Stimulated activated CD4-positive, alpha-beta T cell treated with anti-CD3 and anti-CD28 coated beads, TNF-alpha, amount 100 ng/mL, for 4 hours (primary cell): Measurements from ENCODE around the gene NR4A1.

Experiments used
- DNase-seq, 3 experiments: peaks; one replicate each; pipeline ENCODE4 v3.0.0-alpha.2; 2020; ENCODE audit warnings: low read depth in 3 of 3

The NR4A1 gene

DNA sequence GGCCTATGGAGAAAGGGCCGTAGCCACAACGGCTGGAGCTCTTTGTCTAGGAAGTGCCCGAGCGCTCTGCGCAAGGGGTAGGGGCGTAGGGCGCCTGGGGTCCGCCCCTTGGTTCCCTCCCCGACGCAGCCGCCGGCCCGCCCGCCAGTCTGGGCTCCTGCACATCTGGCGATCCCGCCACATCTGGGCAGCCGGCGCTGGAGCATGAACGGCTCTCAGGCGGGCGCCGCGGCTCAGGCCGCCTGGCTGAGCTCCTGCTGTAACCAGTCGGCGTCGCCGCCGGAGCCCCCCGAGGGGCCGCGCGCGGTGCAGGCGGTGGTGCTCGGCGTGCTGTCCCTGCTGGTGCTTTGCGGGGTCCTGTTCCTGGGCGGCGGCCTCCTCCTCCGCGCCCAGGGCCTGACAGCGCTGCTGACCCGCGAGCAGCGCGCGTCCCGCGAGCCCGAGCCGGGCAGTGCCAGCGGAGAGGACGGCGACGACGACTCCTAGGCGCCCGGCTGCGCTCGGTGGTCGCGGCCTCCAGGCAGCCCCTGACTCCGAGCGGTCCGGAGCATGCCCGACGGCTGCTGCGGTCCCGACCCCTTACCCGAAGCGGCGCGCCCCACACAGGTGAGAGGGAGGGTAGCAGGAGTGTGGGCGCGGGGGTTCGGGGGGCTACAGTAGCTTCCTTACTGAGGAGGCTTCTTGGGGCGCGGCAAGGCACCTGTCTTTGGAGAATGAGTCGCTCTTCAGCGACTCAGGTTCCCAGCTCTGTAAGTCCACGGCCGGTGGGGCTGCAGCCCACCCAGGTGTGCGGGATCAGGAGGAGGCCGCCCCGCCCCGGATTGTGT is 28.5 kb downstream of the NR4A1 start, which contains the start of gene SMIM41:
Gene SMIM41, plus strand, starts transcription at position 129 of the 827 bp plus-strand sequence. Its CDS starts 76 bp downstream, at position 205.
- no peak for DNase-seq

DNA sequence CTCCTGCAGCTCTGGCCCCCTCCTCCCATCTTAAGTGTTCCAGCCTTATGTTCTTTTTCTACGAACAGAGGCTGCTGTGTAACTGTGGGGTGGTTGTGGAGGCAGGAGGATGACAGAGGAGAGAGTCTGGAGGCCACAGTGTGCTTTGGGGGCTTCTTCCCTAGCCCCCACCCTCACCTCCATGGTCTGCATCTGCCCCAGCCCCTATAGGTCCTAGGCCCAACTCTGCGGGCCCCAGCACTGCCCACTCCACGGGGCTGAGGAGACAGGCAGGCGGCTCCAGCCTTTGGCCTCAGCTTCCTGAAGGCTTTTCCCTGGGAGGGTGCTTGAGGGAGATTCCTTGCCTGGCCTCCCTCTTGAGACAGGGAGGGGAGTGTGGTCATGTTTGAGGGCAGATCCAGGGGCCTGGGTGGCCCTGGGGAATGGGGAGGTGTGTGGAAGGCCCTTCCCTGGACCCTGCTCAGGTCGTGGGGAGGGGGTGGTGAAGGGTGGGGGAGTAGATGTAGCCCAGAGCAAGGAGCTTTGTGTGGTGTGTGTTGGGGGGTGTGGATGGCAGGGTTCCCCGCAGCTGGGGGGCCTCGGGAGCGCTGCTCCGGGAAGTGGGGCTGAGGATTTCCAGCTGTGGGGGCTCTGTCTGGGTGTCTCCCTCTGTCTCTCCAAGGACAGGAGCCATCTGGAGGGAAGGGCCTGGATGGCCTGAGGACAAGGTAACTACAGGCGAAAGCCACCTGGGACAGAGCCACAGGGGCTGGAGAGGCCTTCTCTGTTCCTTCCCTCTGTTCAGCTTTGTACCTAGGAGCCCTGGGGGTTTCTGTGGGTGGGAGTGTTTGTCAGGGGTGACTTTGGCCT is 29.4 kb downstream of the NR4A1 start:
- DNase-seq = no peak

DNA sequence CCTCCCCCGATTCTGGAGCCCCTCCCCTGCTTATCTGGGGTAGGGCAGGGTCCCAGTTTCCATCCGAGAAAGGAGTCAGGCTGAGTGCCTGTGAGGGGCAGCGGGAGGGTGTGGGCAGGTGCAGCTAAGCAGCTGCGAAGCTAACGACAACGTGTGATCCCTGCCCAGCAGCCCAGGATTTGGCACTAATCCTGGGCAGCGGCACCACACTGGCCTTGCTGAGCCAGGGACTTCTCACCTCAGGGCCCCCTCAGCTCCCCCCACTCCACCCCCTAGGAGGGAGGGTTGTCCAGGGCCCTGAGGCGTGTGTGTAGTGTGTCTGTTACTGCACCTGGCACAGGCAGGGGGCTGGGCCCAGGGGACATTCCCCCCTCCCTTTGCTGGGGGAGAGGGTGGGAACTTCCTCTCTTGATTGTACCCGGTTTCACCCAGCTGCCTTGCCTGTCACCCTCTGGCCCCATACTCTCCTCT is 30.1 kb downstream of the NR4A1 start:
- no peak for DNase-seq

DNA sequence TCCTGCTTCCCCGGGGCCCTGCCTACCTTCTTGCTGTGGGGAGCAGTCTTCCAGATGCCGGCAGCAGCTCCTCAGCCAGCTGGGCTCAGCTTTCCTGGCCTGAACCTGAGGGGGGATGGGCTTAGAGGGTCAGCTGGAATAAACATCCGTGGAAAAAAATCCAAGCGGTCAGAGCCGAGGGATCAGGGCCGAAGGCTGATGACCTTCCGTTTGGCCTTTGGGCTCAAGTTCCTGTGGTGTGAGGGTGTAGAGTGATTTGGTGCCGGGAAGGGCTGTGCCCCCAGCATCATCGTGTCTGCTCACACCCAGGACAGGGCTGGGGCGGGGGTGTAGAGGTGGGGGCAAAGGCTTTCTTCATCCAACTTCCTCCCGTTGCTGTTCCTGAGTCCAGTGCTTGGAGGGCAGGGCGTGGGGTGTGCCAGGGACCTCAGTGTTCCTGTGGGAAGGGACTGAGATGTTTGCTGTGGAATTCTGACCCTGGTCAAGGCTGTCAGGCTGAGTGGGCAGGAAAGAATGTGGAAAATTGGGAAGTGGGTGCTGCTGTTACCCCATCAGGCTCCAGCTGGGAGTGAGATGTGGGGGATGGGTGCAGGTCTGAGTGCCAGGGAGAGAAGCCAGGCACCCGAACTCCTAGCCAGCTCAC is 30.9 kb downstream of the NR4A1 start:
- DNase-seq = no peak

DNA sequence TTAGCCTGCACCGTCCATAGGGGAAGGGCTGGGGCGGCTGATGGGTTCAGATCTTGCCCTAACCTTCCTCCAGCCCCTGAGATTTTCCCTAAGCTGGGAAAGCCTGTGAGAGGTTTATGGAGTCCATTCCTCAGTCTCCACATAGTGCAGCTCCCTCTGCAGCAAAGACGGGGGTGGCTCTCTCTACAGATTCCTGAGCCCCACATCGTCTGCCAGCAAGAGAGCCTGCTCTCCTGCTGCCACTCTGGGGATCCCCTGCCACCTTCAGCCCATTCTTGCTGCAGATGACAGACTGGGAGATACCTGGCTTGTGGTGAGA is 31.4 kb downstream of the NR4A1 start:
- no peak for DNase-seq

DNA sequence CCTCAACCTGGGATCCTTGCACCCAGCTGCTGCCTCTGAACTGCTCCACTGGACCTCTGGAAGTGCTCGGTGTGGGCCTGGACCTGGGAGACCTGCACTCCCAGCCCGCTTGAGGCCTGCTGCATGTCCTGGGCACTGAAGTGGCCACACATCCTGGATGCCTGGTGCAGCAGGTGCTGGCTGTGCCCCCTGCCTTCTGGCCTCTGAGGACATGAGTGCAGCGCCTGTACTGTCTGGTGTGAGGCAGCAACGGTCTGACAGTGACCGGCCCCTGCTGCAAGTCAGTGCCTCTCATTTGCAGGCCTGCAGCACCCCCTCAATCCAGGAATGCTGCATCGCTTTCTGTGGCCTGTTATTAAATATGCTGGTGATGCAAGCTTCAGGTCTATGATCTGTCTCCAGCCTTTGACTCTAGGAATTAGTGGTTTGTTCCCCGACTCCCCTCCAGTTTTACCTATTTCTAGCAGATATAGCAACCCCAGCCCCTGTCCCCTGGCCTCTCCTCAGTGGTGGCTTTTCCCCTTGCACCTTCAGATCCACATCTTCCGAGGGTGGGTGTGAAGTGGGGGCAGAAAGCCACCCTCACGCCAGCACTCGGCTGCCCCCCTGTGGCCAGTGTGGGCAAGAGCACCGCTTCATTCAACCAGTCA is 31.9 kb downstream of the NR4A1 start:
- DNase-seq = peak; percentile 55 to 58 (median 55)

DNA sequence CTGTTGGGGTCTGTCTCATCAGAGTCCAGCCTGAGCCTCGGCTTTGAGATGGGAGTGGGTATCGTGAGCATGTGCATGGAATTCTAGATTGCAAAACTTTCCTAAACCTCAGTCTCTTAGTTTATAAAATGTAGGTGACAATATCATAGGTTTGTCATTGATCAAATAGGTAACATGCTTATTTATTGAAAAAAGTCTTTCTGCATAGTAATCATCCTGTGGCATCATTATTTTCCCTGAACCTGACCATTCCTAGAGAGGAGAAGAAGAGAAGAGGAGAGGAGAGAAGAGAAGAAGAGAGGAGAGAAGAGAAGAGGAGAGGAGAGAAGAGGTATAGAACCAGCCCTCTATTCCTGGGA is 32.4 kb downstream of the NR4A1 start:
- no peak for DNase-seq

DNA sequence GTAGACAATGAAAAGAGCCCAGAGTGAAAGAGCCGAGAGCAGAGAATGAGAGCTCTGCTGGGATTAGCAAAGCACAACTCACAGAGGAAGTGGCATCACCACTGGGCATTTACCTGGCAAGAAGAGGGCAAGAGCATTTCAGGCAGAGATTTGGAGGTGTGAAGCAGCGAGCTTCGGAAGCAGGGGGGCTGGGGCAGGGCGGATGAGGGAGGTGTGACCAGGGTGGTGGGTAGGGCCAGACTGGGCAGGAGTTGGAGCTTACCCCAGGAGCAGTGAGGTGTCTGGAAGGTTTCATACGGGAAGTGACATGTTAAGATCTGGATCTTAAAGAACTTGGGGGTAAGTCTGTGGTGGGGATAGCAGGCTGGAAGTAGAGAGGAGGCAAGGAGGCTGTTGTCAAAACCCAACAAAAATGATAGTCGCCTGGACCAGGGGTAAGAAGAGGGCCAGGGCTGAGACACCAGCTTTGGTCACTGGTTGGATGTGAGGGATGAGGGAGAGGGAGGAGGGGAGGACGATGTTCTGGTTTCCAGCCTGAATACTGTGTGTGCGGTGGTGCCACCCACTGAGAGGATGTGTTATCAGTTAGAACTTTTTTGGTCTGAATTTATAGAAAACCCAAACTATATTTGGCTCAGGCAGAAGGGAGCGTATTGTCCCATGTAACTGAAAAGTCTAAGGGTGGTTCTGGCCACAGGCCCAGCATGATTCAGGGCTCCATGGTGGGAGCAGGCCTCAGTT is 33.4 kb downstream of the NR4A1 start:
- DNase-seq = no peak

DNA sequence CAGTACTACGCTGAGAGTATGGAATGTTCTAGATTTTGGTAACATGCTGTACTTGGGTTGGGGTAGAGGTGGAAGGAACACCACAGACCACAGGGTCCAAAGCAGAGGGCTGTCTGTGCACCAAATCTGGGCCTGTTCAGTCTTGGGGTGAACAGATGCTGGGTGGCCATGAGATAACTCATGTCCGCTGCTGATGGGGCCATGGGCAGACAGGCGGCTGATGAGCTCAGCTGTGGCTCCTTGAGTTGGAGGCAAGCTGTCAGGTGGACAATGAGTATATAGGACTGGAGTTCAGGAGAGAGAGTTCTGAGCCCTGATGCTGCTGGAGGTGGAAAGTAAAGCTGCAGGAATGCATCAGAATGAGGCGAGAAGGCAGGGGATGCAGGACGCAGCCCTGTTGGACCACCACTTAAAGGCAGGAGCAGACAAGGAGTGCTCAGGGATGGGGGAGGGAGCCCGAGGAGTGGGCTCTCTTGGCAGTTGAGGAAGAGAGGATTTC is 34.5 kb downstream of the NR4A1 start:
- DNase-seq = no peak

DNA sequence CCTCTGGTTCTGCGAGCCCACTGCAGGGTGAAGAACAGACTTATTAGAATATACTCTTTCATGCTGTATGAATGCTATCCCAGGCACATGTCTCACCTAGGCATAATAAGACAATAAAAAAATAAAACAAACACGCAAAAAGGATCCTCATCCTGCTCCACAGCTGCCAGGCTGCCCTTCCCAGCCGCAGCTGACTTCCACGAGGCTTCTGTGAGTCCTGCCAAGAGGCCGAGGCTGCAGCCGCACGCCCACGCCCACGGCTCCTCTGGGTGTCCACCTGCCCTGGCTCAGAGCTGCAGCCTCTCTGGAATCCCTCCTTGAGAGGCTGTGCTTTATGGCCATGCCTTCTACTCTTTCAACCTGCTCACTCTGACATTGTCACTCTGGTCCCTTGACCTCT is 35.1 kb downstream of the NR4A1 start:
- DNase-seq = no peak

DNA sequence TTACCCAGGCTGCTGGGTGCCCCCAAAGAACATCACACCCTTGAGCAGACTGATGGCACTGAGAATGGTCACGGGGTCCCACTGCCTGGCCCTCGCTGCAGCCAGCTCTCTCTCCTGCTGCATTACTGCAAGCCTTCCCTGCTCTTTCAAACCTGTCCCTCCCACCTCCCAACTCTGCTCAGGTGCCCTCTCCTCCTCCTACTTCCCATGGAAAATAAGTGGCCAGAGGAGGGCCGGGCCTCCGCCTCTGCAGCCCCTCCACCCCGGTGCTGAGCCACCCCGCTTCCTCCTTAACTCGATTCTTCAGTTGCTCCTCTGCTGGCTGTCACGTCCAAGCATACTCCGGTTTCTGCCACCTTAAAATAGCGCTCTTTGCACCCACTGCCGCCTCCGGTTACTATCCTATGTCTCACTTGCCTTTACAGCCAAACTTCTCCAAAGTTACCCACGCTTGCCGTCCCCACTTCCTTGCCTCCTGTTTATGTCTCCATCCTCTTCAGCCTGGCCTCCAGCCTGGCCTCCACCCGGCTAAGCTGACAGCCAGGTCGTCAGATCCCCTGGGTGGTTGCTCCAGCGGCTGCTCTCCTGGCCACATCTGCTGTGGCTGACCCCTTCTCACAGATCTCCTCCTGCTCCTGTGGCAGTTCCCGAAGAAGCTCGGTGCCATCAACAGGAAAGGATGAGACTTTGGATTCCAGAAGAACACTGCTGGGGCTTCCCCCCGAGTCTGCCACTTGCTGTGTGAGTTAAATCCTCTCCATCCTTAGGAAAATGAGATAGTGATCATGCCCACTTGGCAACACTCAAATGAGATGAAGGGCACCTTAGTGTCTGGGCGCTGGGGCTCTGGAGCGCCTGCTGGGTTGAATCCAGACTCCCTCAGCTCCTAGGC is 35.9 kb downstream of the NR4A1 start:
- no peak for DNase-seq

DNA sequence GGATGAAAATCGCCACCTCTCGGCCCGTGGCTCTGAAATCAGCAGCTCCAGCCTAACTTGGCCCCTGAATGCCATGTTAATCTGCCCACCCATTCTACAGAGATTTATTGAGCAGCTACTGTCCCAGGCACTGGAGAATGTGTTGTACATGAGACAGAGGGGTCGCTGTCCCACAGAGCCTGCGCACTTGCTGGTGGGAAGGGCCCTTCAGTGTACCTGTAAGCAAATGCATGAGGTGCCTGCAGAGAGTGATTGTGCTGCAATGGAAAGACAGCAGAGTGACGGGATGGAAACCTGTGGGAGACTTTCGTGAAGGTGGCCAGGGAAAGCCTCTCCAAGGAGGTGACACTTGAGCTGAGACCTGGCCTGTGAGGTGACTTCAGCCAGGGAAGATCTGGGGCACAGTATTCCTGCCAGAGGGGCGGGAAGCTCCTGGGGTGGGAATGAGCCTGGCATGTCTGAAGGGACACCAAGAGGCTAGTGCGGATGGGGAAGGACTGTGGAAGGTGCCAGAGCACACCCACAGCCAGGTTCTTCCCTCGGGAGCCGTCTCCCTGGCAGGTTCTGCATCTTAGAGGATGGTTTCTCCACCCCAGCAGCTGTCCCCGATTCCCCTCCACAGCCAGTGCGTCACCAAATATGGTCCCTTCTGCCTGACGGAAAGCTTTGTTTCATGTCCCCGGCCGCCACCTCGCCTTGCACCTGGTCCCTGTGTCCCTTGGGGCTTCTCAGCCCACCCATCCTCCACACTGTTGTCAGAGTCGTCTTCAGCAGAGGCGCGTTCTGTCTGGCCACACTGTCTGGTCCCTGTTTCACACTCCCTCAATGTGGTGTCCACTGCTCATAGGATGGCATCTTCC is 36.9 kb downstream of the NR4A1 start:
- DNase-seq = no peak

DNA sequence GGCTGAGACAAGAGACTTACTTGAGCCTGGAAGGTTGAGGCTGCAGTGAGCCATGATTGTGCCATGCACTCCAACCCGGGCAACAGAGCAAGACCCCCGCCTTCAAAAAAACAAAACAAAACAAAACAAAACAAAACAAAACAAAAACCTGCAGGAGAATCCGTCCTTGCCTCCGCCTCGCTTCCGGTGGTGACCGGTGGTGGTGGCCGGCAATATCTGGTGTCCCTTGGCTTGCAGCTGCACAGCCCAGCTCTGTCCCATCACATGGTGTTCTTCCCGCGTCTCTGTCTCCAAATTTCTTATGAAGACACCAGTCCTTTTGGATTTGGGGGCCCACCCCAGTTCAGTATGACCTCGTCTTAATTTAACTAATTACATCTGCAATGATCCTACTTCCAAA is 38.2 kb downstream of the NR4A1 start:
- no peak for DNase-seq

DNA sequence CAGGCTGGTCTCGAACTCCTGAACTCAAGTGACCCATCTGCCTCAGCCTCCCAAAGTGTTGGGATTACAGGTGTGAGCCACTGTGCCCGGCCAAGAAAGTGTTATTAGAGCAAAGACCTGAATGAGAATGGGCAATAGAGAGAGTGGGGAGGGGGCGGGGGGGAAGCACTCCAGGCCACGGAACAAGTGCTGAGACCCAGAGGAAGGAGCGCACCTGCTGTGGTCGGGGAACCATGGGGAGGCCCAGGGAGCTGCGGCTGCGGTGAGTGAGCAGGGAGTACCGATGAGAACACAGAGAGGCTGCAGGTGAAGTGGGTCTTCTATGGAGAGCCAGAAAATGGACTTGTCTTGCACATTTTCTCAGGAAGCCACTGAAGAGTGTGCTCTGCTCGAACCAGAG is 39.0 kb downstream of the NR4A1 start:
- DNase-seq = no peak

DNA sequence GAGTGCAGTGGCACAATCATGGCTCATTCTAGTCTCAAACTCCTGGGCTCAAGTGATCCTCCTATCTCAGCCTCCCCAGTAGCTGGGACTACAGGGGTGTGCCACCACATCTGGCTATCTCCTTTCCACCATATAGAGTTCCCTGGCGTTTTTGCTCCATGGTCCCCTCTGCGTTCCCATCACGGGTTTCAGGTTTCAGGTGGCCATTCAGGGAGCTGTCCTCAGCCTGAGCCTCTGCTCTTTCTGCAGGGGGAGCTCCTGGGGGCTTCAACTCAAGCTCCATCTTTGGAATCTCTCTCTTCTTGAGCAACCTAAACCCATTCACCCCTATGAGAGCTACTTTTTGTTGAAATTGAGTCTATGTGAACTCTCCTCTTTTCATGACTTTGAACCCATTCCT is 39.8 kb downstream of the NR4A1 start:
- no peak for DNase-seq

DNA sequence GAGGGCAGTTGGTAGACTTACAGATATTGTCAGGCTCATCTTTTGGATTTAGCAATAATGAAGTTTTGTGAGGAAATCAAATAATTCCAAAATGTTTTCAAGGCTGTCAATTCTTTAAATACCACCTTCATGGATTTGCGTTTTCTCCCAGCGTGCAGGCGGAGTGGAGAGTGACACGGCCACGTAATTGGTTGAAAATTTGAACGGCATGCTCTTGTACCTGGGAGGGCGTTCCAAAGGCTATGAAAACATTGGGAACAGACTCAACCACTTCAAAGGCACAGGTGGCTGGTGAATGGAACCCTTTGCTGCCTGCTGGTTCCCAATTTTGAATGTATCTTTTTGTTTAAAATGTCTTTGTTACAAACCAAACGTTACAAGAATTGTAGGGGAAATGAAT is 40.6 kb downstream of the NR4A1 start:
- DNase-seq = no peak

DNA sequence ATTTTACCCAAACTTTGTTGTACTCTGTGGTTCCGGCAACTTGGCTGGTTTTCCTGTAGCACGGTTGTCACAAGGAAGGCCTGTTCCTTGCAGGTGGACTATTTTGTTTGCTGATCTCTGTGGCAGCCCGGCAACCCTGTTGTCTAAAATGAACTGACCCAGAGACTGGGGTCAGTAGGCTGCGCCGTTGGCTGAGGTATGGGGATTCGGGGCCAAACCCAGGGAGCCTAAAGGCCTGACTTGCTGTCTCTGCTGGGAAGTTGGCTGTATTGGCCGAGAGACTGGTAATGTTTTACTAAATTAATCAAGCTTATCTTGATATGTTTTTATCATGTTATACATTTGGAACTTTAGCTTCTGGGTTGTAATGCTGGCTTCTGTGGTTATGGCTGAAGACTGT is 42.1 kb downstream of the NR4A1 start:
- DNase-seq = no peak

DNA sequence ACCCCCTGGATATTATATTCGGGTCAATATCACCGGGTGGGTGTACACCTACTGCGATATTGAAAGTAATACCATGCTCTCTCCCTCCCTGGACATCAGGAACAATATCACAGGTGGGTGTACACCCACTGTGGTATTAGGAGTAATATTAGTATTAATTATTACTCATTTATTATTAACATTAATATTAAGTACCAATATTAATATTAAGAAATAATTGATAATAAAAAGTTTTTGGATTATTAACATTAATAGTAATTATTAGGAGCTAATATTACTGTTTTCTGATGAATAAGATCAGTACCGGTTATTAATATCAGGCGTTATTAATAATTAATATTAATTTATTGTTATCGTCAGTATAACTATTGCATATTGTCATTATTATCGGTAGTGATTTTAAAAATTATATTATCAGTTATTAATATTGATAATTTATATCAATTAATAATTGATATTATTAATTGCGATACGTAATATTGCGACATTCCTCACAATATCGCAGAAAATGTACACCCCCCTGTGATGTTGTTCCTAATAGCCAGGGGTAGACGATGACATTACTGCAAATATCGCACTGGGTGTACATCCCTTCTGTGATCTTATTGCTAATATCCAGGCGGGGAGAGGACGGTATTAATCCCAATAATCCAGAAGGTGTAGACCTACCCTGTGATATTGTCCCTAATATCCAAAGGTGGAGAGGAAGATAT is 45.2 kb downstream of the NR4A1 start:
- DNase-seq = no peak
